Measurements from ENCODE around the gene PPOX.

Gene PPOX

DNA sequence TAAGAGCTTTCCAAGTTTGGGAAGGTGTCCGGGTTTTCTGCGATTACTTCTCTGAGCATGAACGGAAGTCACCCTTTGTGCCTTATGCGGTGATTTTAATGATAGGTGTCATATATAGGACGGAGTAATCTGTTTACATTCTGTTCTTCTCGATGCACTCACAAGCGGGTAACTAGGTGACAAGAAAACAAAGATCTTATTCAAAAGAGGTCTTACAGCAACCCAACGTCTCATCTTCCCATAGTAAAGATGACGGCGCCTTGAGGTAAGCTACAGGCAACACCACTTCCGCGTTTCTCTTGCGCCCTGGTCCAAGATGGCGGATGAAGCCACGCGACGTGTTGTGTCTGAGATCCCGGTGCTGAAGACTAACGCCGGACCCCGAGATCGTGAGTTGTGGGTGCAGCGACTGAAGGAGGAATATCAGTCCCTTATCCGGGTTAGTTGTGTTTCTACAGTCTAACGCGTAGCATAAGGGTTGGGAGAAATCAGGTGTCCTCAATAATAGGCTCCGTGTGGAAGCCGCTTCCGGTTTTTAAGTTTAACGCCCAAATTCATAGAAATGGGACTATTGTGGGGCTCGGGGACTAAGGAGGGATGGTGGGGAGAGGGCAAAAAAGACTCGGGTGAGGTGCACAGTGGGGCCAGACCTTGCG is 12.4 kb upstream of the PPOX start, which contains the start of gene UFC1:
Gene UFC1 (plus strand): TSS at position 297 of the 656 bp plus-strand sequence. CDS start 20 bp downstream, at position 317.
- peak; percentile 90 for DNase-seq

DNA sequence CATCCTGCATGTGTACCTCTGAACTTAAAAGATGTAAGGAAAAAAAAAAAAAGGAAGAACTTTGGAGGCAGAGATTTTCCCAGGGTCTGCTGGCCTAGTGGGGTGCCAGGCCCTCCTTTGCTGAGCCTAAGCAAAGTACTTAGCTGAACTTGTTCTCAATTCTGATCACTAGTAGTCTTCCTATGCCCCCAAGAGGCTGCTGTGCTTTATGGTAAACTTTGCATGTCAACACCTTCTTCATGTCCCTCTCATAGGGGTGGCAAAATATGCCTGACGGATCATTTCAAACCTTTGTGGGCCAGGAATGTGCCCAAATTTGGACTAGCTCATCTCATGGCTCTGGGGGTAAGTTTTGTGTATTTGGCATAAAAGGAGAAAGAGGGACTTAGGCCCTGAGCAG is 8.4 kb upstream of the PPOX start:
- no peak for DNase-seq

DNA sequence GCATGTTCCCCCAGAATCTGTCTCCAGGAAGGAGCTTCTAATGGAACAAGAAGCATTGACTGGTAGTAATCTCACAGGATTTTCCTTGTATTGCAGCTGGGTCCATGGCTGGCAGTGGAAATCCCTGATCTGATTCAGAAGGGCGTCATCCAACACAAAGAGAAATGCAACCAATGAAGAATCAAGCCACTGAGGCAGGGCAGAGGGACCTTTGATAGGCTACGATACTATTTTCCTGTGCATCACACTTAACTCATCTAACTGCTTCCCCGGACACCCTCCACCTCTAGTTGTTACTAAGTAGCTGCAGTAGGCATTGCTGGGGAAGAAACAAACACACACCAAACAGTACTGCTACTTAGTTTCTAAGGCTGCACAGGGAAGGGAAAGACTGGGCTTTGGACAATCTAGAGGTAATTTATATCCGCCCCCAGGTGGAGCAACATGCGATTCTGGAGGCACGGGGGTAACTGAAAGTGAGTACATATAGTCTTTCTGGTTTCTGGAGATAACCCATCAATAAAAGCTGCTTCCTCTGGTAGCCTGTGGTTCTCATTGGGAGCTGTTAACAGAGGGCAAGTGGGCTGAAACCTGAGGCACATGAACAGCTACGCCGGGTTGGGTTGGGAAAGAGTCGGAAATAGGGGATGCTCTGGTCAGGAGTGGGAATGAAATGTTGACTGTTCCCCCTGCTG is 7.8 kb upstream of the PPOX start:
- DNase-seq, result no peak

DNA sequence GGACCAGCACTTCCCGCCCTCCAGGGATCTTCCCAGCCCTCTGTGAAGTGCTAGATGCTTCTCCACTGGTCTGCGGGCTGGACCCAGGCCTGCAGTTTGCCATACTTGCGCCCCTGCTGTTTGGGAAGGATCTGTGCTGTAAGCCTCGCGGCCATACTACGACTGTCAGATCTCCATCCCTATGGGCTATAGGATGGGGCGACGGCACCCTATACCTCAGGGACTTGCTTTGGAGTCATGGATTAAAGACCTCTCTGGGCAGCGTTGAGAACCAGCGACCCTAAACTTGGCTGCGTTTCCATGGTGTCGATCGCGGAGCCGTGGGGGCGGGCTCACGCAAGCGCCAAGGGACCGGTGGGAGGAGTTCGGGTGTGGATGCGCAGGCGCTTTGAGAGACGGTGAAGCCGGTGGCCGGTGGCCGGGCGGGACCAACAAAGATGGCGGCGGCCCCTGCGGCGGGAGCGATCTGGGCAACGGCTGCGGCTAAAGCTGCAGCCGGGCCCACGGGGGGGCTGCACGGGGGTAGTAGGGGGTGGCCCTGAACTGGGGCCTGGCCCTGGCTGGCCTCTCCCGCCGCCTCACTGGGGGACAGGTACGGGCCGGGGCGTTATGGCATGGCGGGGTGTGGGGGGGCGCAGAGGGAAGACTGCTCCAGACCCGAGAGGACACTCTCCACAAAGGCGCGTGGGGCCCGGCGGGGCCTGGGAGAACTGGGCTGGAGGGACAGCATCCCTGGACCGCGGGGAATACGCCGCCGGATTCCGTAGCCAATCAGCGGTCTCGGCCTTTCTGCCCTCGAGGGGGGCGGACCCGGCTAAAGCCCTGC is 6.9 kb upstream of the PPOX start, which contains the start of gene USP21:
Gene USP21 (plus strand): TSS at position 414 of the 826 bp plus-strand sequence. CDS start 1,141 bp downstream, outside the sequence.
- DNase-seq, result peak; percentile 90

DNA sequence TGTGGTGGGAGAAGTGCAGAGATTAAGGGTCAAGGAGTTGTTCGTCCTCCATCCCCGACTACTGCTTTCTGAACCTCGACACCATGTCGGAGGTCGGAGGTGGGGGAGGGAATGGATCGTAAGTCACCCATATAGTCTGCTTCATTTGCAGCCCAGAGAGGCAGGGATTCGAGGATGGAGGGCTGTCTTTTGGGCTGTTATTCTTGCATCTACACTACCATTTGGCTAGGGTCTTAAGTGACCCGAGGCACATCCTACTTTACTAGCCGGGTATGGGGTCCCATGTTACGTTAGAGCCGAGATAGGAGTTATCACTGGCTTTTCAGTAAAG is 6.3 kb upstream of the PPOX start:
- no peak for DNase-seq

DNA sequence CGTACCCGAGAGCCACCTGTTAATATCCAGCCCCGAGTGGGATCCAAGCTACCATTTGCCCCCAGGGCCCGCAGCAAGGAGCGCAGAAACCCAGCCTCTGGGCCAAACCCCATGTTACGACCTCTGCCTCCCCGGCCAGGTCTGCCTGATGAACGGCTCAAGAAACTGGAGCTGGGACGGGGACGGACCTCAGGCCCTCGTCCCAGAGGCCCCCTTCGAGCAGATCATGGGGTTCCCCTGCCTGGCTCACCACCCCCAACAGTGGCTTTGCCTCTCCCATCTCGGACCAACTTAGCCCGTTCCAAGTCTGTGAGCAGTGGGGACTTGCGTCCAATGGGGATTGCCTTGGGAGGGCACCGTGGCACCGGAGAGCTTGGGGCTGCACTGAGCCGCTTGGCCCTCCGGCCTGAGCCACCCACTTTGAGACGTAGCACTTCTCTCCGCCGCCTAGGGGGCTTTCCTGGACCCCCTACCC is 5.5 kb upstream of the PPOX start:
- DNase-seq, result no peak

DNA sequence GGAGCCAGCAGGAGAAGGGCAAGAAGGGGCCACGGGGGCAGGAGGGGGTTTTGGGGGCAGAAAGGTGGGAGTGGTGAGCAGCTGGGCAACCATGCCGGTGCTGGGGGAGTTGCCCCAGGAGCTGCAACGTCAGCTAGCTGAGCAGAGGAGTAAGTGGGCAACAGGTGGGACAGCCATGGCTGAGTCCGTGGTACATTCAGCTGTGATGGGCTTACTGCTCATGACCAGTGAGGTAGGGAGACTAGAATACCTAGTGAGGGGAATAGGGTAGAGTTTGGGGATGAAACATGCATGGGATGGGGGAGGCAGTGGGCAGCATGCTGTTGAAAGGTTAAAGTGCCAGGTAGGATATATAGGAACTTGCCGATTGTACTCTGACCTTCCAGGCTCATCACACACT is 4.6 kb upstream of the PPOX start:
- DNase-seq, result no peak

DNA sequence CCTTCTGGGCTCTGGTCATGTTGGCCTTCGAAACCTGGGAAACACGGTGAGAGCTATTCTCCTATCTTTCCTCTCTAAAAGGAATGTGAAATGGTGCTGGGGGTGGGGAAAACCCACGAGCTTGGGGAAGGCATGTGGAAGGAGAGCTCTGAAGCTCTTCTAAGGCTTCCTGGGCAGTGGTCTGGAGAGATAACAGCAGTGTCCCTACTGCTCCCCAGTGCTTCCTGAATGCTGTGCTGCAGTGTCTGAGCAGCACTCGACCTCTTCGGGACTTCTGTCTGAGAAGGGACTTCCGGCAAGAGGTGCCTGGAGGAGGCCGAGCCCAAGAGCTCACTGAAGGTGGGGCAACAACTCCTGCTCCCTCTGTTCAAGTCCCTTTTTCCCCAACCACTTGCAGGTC is 4.2 kb upstream of the PPOX start:
- DNase-seq, result no peak

DNA sequence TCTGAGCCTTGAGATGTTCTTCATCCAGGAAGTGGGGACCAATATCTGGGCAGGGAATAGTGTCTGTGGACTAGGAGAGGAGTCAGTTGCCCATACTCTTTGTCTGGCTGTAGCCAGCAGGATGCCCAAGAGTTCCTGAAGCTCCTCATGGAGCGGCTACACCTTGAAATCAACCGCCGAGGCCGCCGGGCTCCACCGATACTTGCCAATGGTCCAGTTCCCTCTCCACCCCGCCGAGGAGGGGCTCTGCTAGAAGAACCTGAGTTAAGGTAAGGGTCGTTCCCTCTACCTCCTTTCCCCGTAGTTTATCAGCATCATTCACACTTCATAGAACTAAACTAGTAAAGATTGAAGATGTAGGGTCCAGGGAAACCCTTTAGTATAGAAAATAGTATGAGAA is 3.4 kb upstream of the PPOX start:
- DNase-seq, result no peak

DNA sequence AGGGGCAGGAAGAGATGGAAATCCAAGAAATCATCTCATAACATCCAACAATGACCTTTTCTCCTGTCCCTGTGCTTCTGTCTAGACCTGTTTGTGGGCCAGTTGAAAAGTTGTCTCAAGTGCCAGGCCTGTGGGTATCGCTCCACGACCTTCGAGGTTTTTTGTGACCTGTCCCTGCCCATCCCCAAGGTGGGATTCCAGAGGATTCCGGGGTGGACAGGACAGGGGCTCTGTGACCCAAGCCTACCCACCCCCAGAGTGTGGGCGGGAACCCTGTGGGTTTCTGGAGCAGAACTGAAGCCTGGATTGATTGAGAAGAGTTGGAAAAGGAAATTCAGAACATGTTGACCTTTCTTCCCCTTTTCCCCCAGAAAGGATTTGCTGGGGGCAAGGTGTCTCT is 2.4 kb upstream of the PPOX start:
- DNase-seq, result no peak

DNA sequence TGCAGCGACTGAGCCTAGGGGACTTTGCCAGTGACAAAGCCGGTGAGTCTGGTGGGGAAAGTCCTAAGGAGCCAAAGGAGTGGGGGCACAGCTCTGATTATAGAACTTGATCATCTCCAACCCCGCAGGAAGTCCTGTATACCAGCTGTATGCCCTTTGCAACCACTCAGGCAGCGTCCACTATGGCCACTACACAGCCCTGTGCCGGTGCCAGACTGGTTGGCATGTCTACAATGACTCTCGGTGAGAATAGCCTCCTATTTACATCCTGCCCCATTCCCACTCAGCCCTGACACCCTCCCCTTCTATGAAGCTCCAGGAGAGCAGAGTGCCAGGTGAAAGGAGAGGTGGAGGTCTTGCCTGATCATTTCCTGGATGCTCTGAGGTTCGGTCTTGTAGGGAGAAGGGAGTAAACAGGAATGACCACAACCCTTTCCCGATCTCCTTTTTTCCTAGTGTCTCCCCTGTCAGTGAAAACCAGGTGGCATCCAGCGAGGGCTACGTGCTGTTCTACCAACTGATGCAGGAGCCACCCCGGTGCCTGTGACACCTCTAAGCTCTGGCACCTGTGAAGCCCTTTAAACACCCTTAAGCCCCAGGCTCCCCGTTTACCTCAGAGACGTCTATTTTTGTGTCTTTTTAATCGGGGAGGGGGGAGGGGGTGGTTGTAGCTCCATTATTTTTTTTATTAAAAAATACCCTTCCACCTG is 1.2 kb upstream of the PPOX start:
- DNase-seq, result no peak

DNA sequence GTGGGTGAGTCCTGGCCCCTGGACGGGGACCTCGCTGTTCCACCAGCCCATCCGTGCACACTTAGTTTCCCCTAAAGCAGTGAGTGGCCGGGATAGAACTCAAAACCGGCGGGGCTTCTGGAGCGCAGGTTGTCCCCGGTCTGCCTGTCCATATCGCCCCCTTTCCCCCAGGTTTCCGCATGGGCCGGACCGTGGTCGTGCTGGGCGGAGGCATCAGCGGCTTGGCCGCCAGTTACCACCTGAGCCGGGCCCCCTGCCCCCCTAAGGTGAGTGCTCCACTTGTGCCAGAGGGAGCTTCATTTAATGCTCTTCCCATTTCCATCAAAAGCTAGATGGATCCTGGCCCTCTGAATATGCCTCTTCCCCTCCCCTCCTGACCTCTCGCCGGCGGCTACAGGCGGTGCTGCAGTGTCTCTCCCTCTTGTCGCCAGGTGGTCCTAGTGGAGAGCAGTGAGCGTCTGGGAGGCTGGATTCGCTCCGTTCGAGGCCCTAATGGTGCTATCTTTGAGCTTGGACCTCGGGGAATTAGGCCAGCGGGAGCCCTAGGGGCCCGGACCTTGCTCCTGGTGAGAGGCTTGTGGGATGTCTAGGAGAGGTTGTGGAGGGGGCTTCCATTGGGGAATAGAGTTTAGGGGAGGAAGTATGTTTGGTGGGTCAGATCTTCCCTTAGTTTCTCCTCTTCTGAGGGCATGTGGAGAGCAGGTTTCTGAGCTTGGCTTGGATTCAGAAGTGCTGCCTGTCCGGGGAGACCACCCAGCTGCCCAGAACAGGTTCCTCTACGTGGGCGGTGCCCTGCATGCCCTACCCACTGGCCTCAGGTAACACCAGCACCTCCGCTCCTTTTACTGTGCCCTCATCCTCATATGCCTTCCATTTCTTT is 683 bp downstream of the PPOX start:
- DNase-seq, result no peak

DNA sequence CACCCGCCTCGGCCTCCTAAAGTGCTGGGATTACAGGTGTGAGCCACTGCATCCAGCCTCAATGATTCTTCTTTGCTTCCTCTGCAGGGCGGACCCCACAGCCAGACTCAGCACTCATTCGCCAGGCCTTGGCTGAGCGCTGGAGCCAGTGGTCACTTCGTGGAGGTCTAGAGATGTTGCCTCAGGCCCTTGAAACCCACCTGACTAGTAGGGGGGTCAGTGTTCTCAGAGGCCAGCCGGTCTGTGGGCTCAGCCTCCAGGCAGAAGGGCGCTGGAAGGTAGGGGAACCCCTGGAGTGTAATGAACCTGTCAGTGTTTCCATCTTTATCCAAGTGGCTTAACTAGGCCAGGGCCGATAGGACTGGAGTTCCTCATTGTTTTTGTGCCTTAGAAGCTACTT is 2.7 kb downstream of the PPOX start:
- DNase-seq, result no peak

DNA sequence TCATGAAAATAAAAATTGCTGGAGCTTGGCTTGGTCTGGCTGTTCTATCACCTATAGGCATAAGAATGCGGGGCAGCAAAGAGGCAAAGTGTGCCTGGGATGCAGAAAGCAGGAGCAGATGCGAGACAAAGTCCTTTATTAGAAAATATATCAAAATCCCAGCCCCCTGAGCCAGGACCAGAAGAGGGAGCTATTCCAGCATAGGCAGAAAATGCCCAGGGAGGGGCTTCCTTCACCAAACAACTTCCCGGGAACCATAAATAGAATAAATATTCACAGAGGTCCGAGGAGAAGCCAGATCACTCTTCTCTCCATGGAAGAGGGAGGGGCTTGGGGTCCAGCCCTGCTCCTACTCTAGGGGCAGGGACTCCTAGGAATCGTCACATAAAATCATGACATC is 5.0 kb downstream of the PPOX start:
- DNase-seq, result no peak

DNA sequence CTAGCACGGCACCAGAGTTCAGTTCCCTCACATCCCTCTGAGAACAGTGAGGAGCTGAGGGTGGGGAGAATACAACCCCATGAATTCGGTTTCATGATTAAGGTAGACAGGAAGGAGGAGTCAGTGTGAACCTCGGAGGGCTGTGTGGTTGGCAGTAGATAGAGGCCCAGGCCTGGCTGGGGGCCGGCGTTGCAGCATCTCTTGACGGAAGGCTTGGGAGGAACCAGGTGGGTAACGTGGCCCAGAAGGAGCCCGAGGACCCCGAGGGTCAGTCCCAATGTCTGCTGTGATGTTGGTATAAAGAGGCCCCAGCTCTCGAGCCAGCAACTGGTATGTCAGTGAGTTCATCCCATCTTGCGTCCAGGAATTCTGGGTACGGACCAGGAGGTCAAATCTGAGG is 5.5 kb downstream of the PPOX start:
- no peak for DNase-seq

DNA sequence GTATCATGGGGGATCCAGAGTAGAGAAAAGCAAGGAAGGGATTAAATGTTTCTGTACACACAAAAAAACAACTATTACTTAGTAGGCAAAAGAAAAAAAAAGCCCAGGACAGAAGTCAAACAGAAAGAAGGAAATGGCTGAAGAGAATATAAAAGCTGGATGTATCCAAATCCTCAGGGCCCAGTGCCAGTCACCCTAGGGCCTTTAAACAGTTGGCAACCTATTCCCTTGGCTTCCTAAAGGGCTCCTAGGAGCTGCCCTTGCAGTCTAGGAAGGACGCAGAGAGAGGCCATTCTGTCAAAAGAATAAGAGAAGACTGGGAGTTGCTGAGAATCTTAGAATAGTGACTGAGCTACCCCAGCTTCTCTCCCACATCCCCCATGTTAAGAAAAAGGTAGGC is 6.1 kb downstream of the PPOX start:
- DNase-seq, result no peak

DNA sequence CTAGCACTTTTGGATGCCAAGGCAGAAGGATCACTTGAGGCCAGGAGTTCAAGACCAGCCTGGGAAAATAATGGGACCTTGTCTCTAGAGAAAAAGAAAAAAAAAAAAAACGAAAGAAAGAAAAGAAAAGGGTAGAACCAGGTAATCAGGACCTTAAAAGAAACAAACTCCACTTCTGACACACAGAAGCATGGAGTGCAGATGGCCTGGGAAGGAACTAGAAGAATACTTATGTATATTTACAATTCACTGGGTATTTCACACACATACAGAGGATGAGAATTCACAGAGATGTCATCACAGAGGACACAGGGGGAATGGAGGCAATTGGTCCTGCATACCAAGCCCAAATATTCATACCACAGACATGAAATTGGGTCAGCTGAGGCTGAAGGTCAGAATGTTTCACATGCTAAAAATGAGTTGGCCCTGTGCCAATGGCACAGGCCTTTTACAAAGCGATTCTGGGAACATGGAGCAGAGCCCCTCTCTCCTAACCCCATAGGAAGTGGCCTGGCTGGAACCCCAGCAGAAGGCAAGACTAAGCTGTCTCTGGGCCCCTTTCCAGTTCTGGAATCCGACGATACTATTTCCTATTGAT is 6.7 kb downstream of the PPOX start:
- no peak for DNase-seq

DNA sequence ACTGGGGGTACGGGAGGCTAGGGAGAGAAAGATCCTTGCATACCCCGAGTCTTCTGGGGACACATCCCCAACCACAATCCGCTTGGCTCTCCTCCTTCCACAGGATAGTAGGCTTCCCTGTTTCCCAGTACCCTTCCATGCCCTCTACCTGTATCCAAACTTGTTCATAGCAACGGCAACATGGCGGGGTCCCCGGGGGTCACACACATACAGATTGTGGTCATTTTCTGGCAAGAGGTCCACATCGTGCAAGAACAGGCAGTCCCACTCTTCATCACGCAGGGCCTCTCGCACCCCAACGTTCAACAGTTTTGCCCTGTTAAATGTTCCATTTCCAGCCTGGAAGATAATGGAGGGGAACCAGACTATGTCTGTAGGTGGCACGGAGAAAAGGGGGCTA is 7.5 kb downstream of the PPOX start:
- DNase-seq, result no peak

DNA sequence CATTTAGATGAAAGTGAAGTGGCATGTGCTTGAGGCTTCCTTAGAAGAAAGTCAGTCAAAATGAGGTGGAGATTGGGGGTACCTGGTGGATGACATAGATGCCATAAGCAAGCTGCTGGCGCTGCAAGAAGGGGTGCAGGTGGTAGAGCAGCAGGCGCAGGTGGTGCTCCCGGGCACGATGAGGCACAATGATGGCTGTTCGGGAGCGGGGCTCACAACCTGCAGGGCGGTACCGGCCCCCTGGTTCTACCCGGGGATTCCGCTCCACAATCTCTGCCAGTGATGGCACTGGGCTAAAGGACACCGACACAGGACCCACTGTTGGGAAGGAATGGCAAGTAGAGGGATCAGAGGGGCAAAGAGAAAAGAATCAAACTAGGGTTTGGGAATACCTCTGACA is 8.7 kb downstream of the PPOX start:
- no peak for DNase-seq

DNA sequence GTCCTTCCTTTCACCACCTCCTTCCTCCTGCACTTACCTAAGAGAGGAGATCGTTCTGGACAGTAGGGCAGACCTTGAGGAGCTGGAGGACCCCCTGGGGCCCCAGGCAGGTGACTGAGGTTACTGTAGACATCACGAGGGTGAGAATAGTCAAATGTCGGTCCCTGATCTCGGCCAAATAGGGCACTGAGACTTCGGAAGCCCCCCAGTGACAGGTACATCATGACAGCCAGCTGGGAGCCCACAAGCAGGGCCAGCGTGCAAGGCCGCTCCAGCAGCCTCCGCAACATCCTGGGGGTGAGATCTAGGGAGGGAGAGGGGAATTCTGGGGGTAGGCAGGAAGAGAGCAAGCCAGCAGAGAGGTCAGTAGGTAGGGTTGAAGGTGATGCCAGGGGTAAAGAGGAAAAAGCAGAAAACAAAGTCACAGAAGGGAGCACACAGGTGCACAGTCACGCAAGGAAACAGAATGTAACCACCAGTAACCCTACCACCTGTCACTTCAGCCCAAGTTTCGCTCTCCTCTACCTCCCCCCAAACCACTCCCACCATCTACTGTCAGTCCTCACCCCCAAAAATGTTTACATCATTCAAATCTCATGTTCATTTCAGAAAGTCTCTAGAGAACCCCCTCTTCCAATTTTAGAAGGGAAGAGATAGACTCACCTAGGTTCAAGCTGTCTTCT is 9.7 kb downstream of the PPOX start:
- no peak for DNase-seq

Data from central memory CD4-positive, alpha-beta T cell (primary cell).